Erythroblast (primary cell): Measurements from ENCODE around the gene H6PD.

Experiments used
- GATA1 ChIP-seq: IDR thresholded peaks from 2 replicates; pipeline ENCODE4 v1.6.1; 2011; ENCODE audit warnings: low read depth, mild to moderate bottlenecking, control low read depth, low read length, moderate library complexity
- POLR2A ChIP-seq: IDR thresholded peaks from 2 replicates; pipeline ENCODE4 v1.6.1; 2011; ENCODE audit warnings: mild to moderate bottlenecking, low read length

DNA sequence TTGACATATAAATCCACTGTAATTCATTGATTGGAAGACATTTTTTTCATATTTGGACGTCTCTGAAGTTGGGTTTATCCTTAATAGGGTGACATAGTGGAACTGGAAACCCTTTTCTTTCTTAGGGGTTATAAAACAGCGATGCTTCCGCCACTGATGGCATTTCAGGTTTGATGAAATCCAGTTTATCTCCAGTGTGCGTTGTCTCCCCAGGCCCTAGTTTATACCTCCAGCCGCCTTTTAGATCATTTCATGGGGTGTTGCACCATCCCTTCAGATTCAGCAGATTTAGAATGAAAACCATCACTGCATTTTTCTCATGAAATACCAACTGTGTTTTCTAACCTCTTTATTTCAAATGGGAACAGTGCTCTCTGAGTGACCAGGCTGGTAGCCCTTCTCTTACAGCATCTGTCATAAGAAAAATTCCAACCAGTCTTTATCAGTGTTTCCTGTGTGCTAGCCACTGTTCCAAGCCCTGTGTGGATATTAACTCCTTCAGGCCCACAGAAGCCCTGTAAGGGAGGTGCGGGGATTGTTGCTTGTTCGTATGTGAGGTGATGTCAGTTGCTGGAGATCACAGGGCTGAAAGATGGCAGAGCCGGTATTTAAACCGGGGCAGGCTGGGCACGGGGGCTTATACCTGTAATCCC is 19.0 kb downstream of the H6PD start:
- no peak for TF ChIP-seq POLR2A
- TF ChIP-seq GATA1: no peak
